Activated T-cell treated with anti-CD3 and anti-CD28 coated beads, Interleukin-2, amount 50 U/mL, for 72 hours (primary cell): ENCODE results near the gene SMDT1. TPM values are rescaled to one million over a fixed set of nuclear protein-coding genes. Genes with fewer than 3 reads are reported as not detected.

Experiments used
- ATAC-seq, 2 donors: fragments of 150-1000 bp; cut with Tn5 transposase; replicated peaks in 1 of 2; 2 replicates each; pipeline ENCODE4 v1.10.0; 2021; ENCODE audit warnings: moderate library complexity in 2 of 2, mild to moderate bottlenecking in 1 of 2
- DNase-seq, 2 donors: peaks; one replicate each; pipeline ENCODE4 v3.0.0; 2021 to 2022; ENCODE audit warnings: mixed read lengths in 1 of 2
- H3K27ac Mint-ChIP-seq: one replicate; pipeline ENCODE4 v1.8.0; 2022; ENCODE audit warnings: mild to moderate bottlenecking, moderate library complexity, mixed read lengths
- H3K27me3 Mint-ChIP-seq: one replicate; pipeline ENCODE4 v1.8.0; 2022; ENCODE audit warnings: low read depth, mixed read lengths
- H3K36me3 Mint-ChIP-seq, 2 donors: one replicate each; pipeline ENCODE4 v1.8.0; 2022; ENCODE audit warnings: mixed read lengths in 2 of 2, mild to moderate bottlenecking in 1 of 2; ENCODE audit not compliant: insufficient read depth in 2 of 2
- H3K4me1 Mint-ChIP-seq: one replicate; pipeline ENCODE4 v1.8.0; 2022; ENCODE audit warnings: low read depth, mixed read lengths
- H3K4me3 Mint-ChIP-seq, 2 donors: one replicate each; pipeline ENCODE4 v1.8.0; 2022; ENCODE audit warnings: mild to moderate bottlenecking in 2 of 2, mixed read lengths in 2 of 2, moderate library complexity in 2 of 2
- H3K9me3 Mint-ChIP-seq, 2 donors: one replicate each; pipeline ENCODE4 v1.8.0; 2022; ENCODE audit warnings: mixed read lengths in 2 of 2
- total RNA-seq, 2 donors: library from RNA; stranded (reverse); gene quantifications; one replicate each; pipeline ENCODE4 v1.2.3, GENCODE V29; 2022

SMDT1 gene
- total RNA-seq, result 100 to 1,000 TPM; 103 to 105 TPM

GRCh38 chr22:42079319-42080251, at the start of gene SMDT1:
SMDT1 (plus strand) TSS chr22:42079700; CDS start chr22:42079769, 69 bp downstream.
- no peaks in the 10 kb centered on the region for H3K27me3 Mint-ChIP-seq
- ATAC-seq, result peak; percentile 89
- H3K9me3 Mint-ChIP-seq, result no peaks in the 10 kb centered on the region
- DNase-seq, result peak; percentile 99
- H3K36me3 Mint-ChIP-seq, result peaks cover 5 to 18% of the 10 kb centered on the region in 2 donors
- H3K27ac Mint-ChIP-seq, result peak within 1 kb of the TSS; percentile 93
- H3K4me3 Mint-ChIP-seq, result peak within 1 kb of the TSS; percentile 97 to 99
- peaks cover 42% of the 10 kb centered on the region for H3K4me1 Mint-ChIP-seq

- Mint-ChIP-seq H3K4me1 (peaks cover 26% of the 10 kb centered on the region), H3K36me3 (peaks cover 11 to 16% of the 10 kb centered on the region in 2 donors), H3K4me3 (no peak overlapping the region), H3K27ac (no peak overlapping the region), H3K9me3 (peaks cover 4 to 9% of the 10 kb centered on the region in 2 donors), H3K27me3 (no peaks in the 10 kb centered on the region)
- DNase-seq (peak in 1 of 2 donors; percentile 10), ATAC-seq (no peak)
These were observed 46.0 kb upstream of the SMDT1 start for GRCh38 chr22:42033263-42034181.

GRCh38 chr22:42035256-42035655, 44.2 kb upstream of the SMDT1 start:
- peaks cover 23% of the 10 kb centered on the region for H3K4me1 Mint-ChIP-seq
- DNase-seq (no peak), ATAC-seq (no peak)
- no peak overlapping the region for H3K4me3 Mint-ChIP-seq
- H3K27me3 Mint-ChIP-seq, result no peaks in the 10 kb centered on the region
- peaks cover 4 to 9% of the 10 kb centered on the region in 2 donors for H3K9me3 Mint-ChIP-seq
- H3K27ac Mint-ChIP-seq, result no peak overlapping the region
- peaks cover 11 to 16% of the 10 kb centered on the region in 2 donors for H3K36me3 Mint-ChIP-seq

GRCh38 chr22:42039271-42039670, 40.2 kb upstream of the SMDT1 start:
- DNase-seq, result no peak
- no peak for ATAC-seq
- no peaks in the 10 kb centered on the region for H3K4me1 Mint-ChIP-seq
- H3K9me3 Mint-ChIP-seq, result peaks cover 6% of the 10 kb centered on the region in 2 donors
- no peaks in the 10 kb centered on the region for H3K27me3 Mint-ChIP-seq
- peaks cover 12 to 25% of the 10 kb centered on the region in 2 donors for H3K36me3 Mint-ChIP-seq
- no peak overlapping the region for H3K4me3 Mint-ChIP-seq
- H3K27ac Mint-ChIP-seq, result no peak overlapping the region

DNA sequence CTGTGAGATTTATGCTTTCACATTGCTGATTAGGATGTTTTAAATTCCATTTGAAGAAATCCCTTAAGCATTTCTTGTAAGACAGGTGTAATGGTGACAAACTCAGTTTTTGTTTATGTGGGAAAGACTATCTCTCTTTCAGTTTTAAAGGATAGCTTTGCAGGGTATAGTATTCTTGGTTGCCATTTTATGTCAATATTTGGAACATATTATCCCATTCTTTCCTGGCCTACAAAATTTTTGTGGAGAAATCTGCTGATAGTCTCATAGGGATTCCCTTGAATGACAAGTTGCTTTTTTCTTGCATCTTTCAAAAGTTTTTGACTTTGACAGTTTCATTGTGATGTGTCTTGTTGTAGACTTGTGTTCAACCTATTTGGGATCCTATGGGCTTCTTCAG, 37.7 kb upstream of the SMDT1 start:
- DNase-seq, result no peak
- peaks cover 9 to 21% of the 10 kb centered on the region in 2 donors for H3K36me3 Mint-ChIP-seq
- no peaks in the 10 kb centered on the region for H3K4me1 Mint-ChIP-seq
- H3K27me3 Mint-ChIP-seq, result no peaks in the 10 kb centered on the region
- peaks cover 5% of the 10 kb centered on the region in 2 donors for H3K9me3 Mint-ChIP-seq
- H3K4me3 Mint-ChIP-seq, result no peak overlapping the region
- no peak overlapping the region for H3K27ac Mint-ChIP-seq
- no peak for ATAC-seq

- H3K4me1 Mint-ChIP-seq, result no peaks in the 10 kb centered on the region
- no peak overlapping the region for H3K27ac Mint-ChIP-seq
- DNase-seq, result no peak
- H3K36me3 Mint-ChIP-seq, result no peaks in the 10 kb centered on the region
- peaks cover 0 to under 1% of the 10 kb centered on the region in 2 donors for H3K9me3 Mint-ChIP-seq
- ATAC-seq, result no peak
- H3K27me3 Mint-ChIP-seq, result no peaks in the 10 kb centered on the region
- H3K4me3 Mint-ChIP-seq, result no peak overlapping the region
These were observed 28.8 kb upstream of the SMDT1 start for GRCh38 chr22:42050641-42051180.

- Mint-ChIP-seq H3K4me3 (no peak overlapping the region), H3K9me3 (peaks cover 6 to 11% of the 10 kb centered on the region in 2 donors), H3K27me3 (no peaks in the 10 kb centered on the region), H3K27ac (no peak overlapping the region), H3K4me1 (no peaks in the 10 kb centered on the region), H3K36me3 (peaks cover 6 to 10% of the 10 kb centered on the region in 2 donors)
- DNase-seq (no peak), ATAC-seq (no peak)
These were observed 26.7 kb upstream of the SMDT1 start for GRCh38 chr22:42052765-42053164.

DNA sequence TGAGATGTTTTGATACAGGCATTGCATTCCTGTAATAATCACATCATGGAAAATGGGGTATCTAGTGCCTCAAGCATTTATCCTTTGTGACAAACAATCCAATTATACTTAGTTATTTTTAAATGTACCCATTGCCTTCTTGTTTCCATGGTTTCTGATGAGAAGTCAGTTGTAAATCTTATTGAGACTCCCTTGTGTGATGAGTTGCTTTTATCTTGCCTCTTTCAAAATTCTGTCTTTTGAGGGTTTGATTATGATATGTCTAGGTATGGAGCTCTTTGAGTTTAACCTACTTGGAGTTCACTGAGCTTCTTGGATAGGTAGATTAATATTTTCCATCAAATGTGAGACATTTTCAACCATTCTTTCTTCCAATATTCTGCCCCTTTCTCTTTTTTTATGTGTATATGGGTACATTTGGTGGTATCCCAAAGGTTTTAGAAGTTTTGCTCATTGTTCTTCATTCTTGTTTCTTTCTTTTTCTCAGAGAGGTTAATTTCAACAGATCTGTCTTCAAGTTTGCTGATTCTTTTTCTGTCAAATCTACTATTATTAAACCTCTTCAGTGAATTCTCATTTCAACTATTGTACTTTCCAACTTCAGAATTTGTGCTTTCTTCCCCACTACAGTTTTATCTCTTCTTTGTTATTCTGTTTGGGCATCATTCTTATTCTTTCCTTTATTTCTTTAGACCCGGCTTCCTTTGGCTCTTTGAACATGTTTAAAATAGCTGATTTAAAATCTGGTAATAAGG, 22.6 kb upstream of the SMDT1 start:
- Mint-ChIP-seq H3K27ac (no peak overlapping the region), H3K9me3 (peaks cover 10 to 15% of the 10 kb centered on the region in 2 donors), H3K4me1 (no peaks in the 10 kb centered on the region), H3K27me3 (no peaks in the 10 kb centered on the region), H3K36me3 (peaks cover 20 to 30% of the 10 kb centered on the region in 2 donors), H3K4me3 (no peak overlapping the region)
- ATAC-seq, result no peak
- no peak for DNase-seq

- Mint-ChIP-seq H3K4me1 (no peaks in the 10 kb centered on the region), H3K4me3 (no peak overlapping the region), H3K36me3 (peaks cover 20 to 36% of the 10 kb centered on the region in 2 donors), H3K9me3 (peaks cover 10 to 15% of the 10 kb centered on the region in 2 donors), H3K27ac (no peak overlapping the region), H3K27me3 (no peaks in the 10 kb centered on the region)
- no peak for ATAC-seq
- DNase-seq, result no peak
These were observed 19.0 kb upstream of the SMDT1 start for GRCh38 chr22:42060489-42060888.

DNA sequence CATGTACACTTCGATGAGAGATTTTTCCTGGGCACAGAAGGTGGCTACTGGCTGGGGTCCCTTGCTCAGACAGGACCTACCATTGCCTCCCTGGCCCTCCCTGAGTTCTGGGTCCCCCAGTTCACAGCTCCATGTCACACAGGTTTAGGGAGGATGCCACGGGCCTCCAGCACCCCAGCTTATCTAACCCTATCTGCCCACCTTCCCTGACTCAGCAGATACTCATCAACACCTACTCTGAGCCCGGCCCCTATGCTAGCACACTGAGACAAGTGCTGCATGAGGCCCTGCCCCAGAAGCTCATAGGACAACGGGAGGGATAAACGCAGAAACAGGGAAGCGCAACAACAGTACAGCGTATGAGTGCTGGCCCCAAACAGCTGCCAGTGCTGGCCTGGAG, 18.5 kb upstream of the SMDT1 start:
- Mint-ChIP-seq H3K4me1 (no peaks in the 10 kb centered on the region), H3K4me3 (no peak overlapping the region), H3K27me3 (no peaks in the 10 kb centered on the region), H3K36me3 (peaks cover 20 to 34% of the 10 kb centered on the region in 2 donors), H3K27ac (no peak overlapping the region), H3K9me3 (peaks cover 10 to 12% of the 10 kb centered on the region in 2 donors)
- DNase-seq (no peak), ATAC-seq (no peak)

GRCh38 chr22:42062506-42063170, 16.9 kb upstream of the SMDT1 start:
- Mint-ChIP-seq H3K4me3 (no peak overlapping the region), H3K27ac (no peak overlapping the region), H3K36me3 (peaks cover 14 to 29% of the 10 kb centered on the region in 2 donors), H3K27me3 (no peaks in the 10 kb centered on the region), H3K9me3 (peaks cover 3 to 4% of the 10 kb centered on the region in 2 donors), H3K4me1 (no peaks in the 10 kb centered on the region)
- ATAC-seq (no peak), DNase-seq (no peak)

- DNase-seq (no peak), ATAC-seq (no peak)
- H3K27me3 Mint-ChIP-seq, result no peaks in the 10 kb centered on the region
- peaks cover 10% of the 10 kb centered on the region for H3K4me1 Mint-ChIP-seq
- H3K9me3 Mint-ChIP-seq, result no peaks in the 10 kb centered on the region
- H3K36me3 Mint-ChIP-seq, result peaks cover 2 to 13% of the 10 kb centered on the region in 2 donors
- H3K4me3 Mint-ChIP-seq, result no peak overlapping the region
- no peak overlapping the region for H3K27ac Mint-ChIP-seq
These were observed 14.9 kb upstream of the SMDT1 start for GRCh38 chr22:42064629-42065028.
